ENCODE data around the gene HADH.
"Not testable (repeated sequence)": the region's sequence is repeated elsewhere in the genome, so short reads cannot be mapped to it uniquely, and the experiment has no call there.

HADH gene

GRCh38 chr4:108006361-108006760, 16.7 kb downstream of the HADH start:
- Histone ChIP-seq H3K4me1 (no peaks in the 10 kb centered on the region), H2AFZ (no peak overlapping the region), H3K36me3 (ENCODE audit: control insufficient read depth, insufficient read depth, low read length) (no peaks in the 10 kb centered on the region), H3K9me3 (ENCODE audit: control insufficient read depth, low read length) (no peaks in the 10 kb centered on the region), H3K27me3 (ENCODE audit: control insufficient read depth, insufficient read depth, low read length) (no peaks in the 10 kb centered on the region), H3K79me2 (no peaks in the 10 kb centered on the region), H3K27ac (no peak overlapping the region), H3K4me3 (ENCODE audit: low read depth, low read length) (no peak overlapping the region), H3K9ac (no peak overlapping the region), H3K4me2 (ENCODE audit: low read length) (no peak overlapping the region)
- TF ChIP-seq CTCF (IDR thresholded peaks at IDR 0.05): no peak

GRCh38 chr4:108007984-108008383, 18.3 kb downstream of the HADH start:
- H3K9me3 ChIP-seq (ENCODE audit: control insufficient read depth, low read length): no peaks in the 10 kb centered on the region
- no peaks in the 10 kb centered on the region for H3K27me3 ChIP-seq (ENCODE audit: control insufficient read depth, insufficient read depth, low read length)
- H3K9ac ChIP-seq: no peak overlapping the region
- no peak overlapping the region for H3K4me3 ChIP-seq (ENCODE audit: low read depth, low read length)
- no peak overlapping the region for H3K4me2 ChIP-seq (ENCODE audit: low read length)
- no peak overlapping the region for H3K27ac ChIP-seq
- no peak overlapping the region for H2AFZ ChIP-seq
- no peaks in the 10 kb centered on the region for H3K36me3 ChIP-seq (ENCODE audit: control insufficient read depth, insufficient read depth, low read length)
- no peaks in the 10 kb centered on the region for H3K79me2 ChIP-seq
- H3K4me1 ChIP-seq: no peaks in the 10 kb centered on the region
- no peak for TF ChIP-seq CTCF (IDR thresholded peaks at IDR 0.05)

GRCh38 chr4:108008721-108009120, 19.0 kb downstream of the HADH start:
- no peak for TF ChIP-seq CTCF (IDR thresholded peaks at IDR 0.05)
- no peak overlapping the region for H3K4me3 ChIP-seq (ENCODE audit: low read depth, low read length)
- no peaks in the 10 kb centered on the region for H3K36me3 ChIP-seq (ENCODE audit: control insufficient read depth, insufficient read depth, low read length)
- H3K4me1 ChIP-seq: no peaks in the 10 kb centered on the region
- no peaks in the 10 kb centered on the region for H3K9me3 ChIP-seq (ENCODE audit: control insufficient read depth, low read length)
- no peak overlapping the region for H3K4me2 ChIP-seq (ENCODE audit: low read length)
- no peak overlapping the region for H3K9ac ChIP-seq
- no peak overlapping the region for H3K27ac ChIP-seq
- H2AFZ ChIP-seq: no peak overlapping the region
- H3K79me2 ChIP-seq: no peaks in the 10 kb centered on the region
- H3K27me3 ChIP-seq (ENCODE audit: control insufficient read depth, insufficient read depth, low read length): no peaks in the 10 kb centered on the region

- H3K36me3 ChIP-seq (ENCODE audit: control insufficient read depth, insufficient read depth, low read length): no peaks in the 10 kb centered on the region
- no peak overlapping the region for H3K27ac ChIP-seq
- no peak overlapping the region for H2AFZ ChIP-seq
- no peaks in the 10 kb centered on the region for H3K4me1 ChIP-seq
- H3K27me3 ChIP-seq (ENCODE audit: control insufficient read depth, insufficient read depth, low read length): no peaks in the 10 kb centered on the region
- H3K9ac ChIP-seq: no peak overlapping the region
- H3K4me2 ChIP-seq (ENCODE audit: low read length): no peak overlapping the region
- H3K9me3 ChIP-seq (ENCODE audit: control insufficient read depth, low read length): no peaks in the 10 kb centered on the region
- H3K4me3 ChIP-seq (ENCODE audit: low read depth, low read length): no peak overlapping the region
- H3K79me2 ChIP-seq: no peaks in the 10 kb centered on the region
- no peak for TF ChIP-seq CTCF (IDR thresholded peaks at IDR 0.05)
Measured at GRCh38 chr4:108010167-108010566, 20.5 kb downstream of the HADH start.

- not testable (repeated sequence) for H3K9ac ChIP-seq; H3K4me1 ChIP-seq; H3K4me2 ChIP-seq (ENCODE audit: low read length); H3K27me3 ChIP-seq (ENCODE audit: control insufficient read depth, insufficient read depth, low read length); H3K79me2 ChIP-seq; H3K9me3 ChIP-seq (ENCODE audit: control insufficient read depth, low read length); H3K36me3 ChIP-seq (ENCODE audit: control insufficient read depth, insufficient read depth, low read length); H3K4me3 ChIP-seq (ENCODE audit: low read depth, low read length); H3K27ac ChIP-seq; H2AFZ ChIP-seq
Measured at GRCh38 chr4:108012382-108012781, 22.7 kb downstream of the HADH start.
